ENCODE results near the gene PBX3.

Gene PBX3

GRCh38 chr9:125994066-125994943, 247.1 kb downstream of the PBX3 start:
- TF ChIP-seq CTCF (IDR thresholded peaks at IDR 0.05; ENCODE audit: low read depth, low read length) = no peak
- H3K4me3 ChIP-seq (ENCODE audit: low read depth, low read length) = no peak overlapping the region

GRCh38 chr9:125995006-125995405, 247.8 kb downstream of the PBX3 start:
- no peak overlapping the region for H3K4me3 ChIP-seq (ENCODE audit: low read depth, low read length)
- no peak for TF ChIP-seq CTCF (IDR thresholded peaks at IDR 0.05; ENCODE audit: low read depth, low read length)

- no peak for TF ChIP-seq CTCF (IDR thresholded peaks at IDR 0.05; ENCODE audit: low read depth, low read length)
Observed at GRCh38 chr9:125995706-125996105, 248.5 kb downstream of the PBX3 start.

GRCh38 chr9:125996791-125997190, 249.6 kb downstream of the PBX3 start:
- no peak overlapping the region for H3K4me3 ChIP-seq (ENCODE audit: low read depth, low read length)
- TF ChIP-seq CTCF (IDR thresholded peaks at IDR 0.05; ENCODE audit: low read depth, low read length) = no peak

More at GRCh38 chr9:125995706-125996105, 248.5 kb downstream of the PBX3 start:
- H3K4me3 ChIP-seq (ENCODE audit: low read depth, low read length) = no peak overlapping the region

GRCh38 chr9:125997196-125997823, 250.1 kb downstream of the PBX3 start:
- TF ChIP-seq CTCF (IDR thresholded peaks at IDR 0.05; ENCODE audit: low read depth, low read length) = no peak
- no peak overlapping the region for H3K4me3 ChIP-seq (ENCODE audit: low read depth, low read length)

GRCh38 chr9:125998837-125999503, 251.8 kb downstream of the PBX3 start:
- H3K4me3 ChIP-seq (ENCODE audit: low read depth, low read length) = no peak overlapping the region
- TF ChIP-seq CTCF (IDR thresholded peaks at IDR 0.05; ENCODE audit: low read depth, low read length) = no peak

GRCh38 chr9:125999504-125999881, 252.3 kb downstream of the PBX3 start:
- no peak overlapping the region for H3K4me3 ChIP-seq (ENCODE audit: low read depth, low read length)
- no peak for TF ChIP-seq CTCF (IDR thresholded peaks at IDR 0.05; ENCODE audit: low read depth, low read length)

Data from WI38 (cell line).